Natural killer cell (primary cell): ENCODE results near the gene ENOX2. TPM values are rescaled to one million over a fixed set of nuclear protein-coding genes. Genes with fewer than 3 reads are reported as not detected.

Source experiments
- ATAC-seq, 3 donors: fragments of 150-1000 bp in 2 of 3; fragments of 200-7000 bp in 1 of 3; cut with Tn5 transposase; 1 replicate in 1 of 3; 2 replicates in 2 of 3; pipeline ENCODE4 v1.10.0; 2021; ENCODE audit warnings: mild to moderate bottlenecking in 2 of 3, moderate library complexity in 2 of 3
- DNase-seq, 2 donors: peaks; one replicate each; pipeline versions ENCODE4 v3.0.0 to v3.0.0-alpha.2; 2013 to 2021; ENCODE audit warnings: mixed read lengths in 1 of 2
- H3K27ac ChIP-seq: one replicate; pipeline ENCODE4 v1.5.1; 2013; ENCODE audit warnings: mild to moderate bottlenecking, low read length
- H3K27me3 ChIP-seq: one replicate; pipeline ENCODE4 v1.6.1; 2013; ENCODE audit warnings: low read length; ENCODE audit not compliant: control insufficient read depth, insufficient read depth
- H3K36me3 ChIP-seq: one replicate; pipeline ENCODE4 v1.6.1; 2013; ENCODE audit warnings: low read length; ENCODE audit not compliant: control insufficient read depth, insufficient read depth
- H3K4me1 ChIP-seq: one replicate; pipeline ENCODE4 v1.6.1; 2013; ENCODE audit warnings: low read length; ENCODE audit not compliant: control insufficient read depth, insufficient read depth
- H3K4me3 ChIP-seq: one replicate; pipeline ENCODE4 v1.5.1; 2013; ENCODE audit warnings: low read length
- H3K9me3 ChIP-seq: one replicate; pipeline ENCODE4 v1.6.1; 2013; ENCODE audit warnings: low read length; ENCODE audit not compliant: control insufficient read depth, insufficient read depth
- H3K27ac Mint-ChIP-seq, 2 donors: one replicate each; pipeline ENCODE4 v1.8.0; 2022; ENCODE audit warnings: mild to moderate bottlenecking in 2 of 2, mixed read lengths in 2 of 2, moderate library complexity in 1 of 2
- H3K27me3 Mint-ChIP-seq, 2 donors: one replicate each; pipeline ENCODE4 v1.8.0; 2022; ENCODE audit warnings: low read depth in 2 of 2, mixed read lengths in 2 of 2
- H3K36me3 Mint-ChIP-seq: one replicate; pipeline ENCODE4 v1.8.0; 2022; ENCODE audit warnings: mixed read lengths
- H3K4me1 Mint-ChIP-seq, 2 donors: one replicate each; pipeline ENCODE4 v1.8.0; 2022; ENCODE audit warnings: mixed read lengths in 2 of 2
- H3K4me3 Mint-ChIP-seq: one replicate; pipeline ENCODE4 v1.8.0; 2022; ENCODE audit warnings: mild to moderate bottlenecking, moderate library complexity, mixed read lengths
- H3K9me3 Mint-ChIP-seq, 2 donors: one replicate each; pipeline ENCODE4 v1.8.0; 2022; ENCODE audit warnings: mixed read lengths in 2 of 2
- WGBS: methylation state at CpG from one replicate; pipeline ENCODE4 v1.1.7; 2013; ENCODE audit warnings: missing lambda C conversion rate; ENCODE audit not compliant: insufficient coverage; 5-methylcytosine and 5-hydroxymethylcytosine counted together
- intact Hi-C: fragments of 100-400 bp; cut with micrococcal nuclease; formaldehyde crosslinking; loops from one replicate; pipeline ENCODE4 v1.14.2; 2022
- total RNA-seq, 4 donors: library from RNA; stranded (reverse); fragments of 120-200 nt in 1 of 4; gene quantifications; one replicate each; pipeline versions ENCODE4 v1.2.3 to v1.2.4, GENCODE V29; 2013 to 2022
- TF ChIP-seq, protein P1 (sequence below): fragments of 200-600 bp; IDR thresholded peaks from one replicate; pipeline ENCODE4 v1.8.0; 2022; ENCODE audit warnings: antibody characterized with exemption

The ENOX2 gene
- total RNA-seq, 3 donors from 2014 or later (not counting 1 experiment from before 2014, with no cell fraction given): 9.3 to 14.7 (median 13.3) TPM

GRCh38 chrX:130771230-130771629 is 131.8 kb downstream of the ENOX2 start:
- Histone ChIP-seq H3K27me3 (no peaks in the 10 kb centered on the region), H3K4me3 (no peak overlapping the region), H3K9me3 (no peaks in the 10 kb centered on the region), H3K27ac (no peak overlapping the region), H3K36me3 (no peaks in the 10 kb centered on the region), H3K4me1 (no peaks in the 10 kb centered on the region)
- Mint-ChIP-seq H3K4me3 (no peak overlapping the region), H3K9me3 (no peaks in the 10 kb centered on the region), H3K27me3 (peaks cover 0 to 7% of the 10 kb centered on the region in 2 donors), H3K4me1 (peaks cover 11 to 20% of the 10 kb centered on the region in 2 donors), H3K36me3 (no peaks in the 10 kb centered on the region), H3K27ac (no peak overlapping the region)
- ATAC-seq (no peak), DNase-seq (no peak)
- WGBS: 100% methylated on average over 2 of the region's 2 CpGs
- TF ChIP-seq, protein P1, sequence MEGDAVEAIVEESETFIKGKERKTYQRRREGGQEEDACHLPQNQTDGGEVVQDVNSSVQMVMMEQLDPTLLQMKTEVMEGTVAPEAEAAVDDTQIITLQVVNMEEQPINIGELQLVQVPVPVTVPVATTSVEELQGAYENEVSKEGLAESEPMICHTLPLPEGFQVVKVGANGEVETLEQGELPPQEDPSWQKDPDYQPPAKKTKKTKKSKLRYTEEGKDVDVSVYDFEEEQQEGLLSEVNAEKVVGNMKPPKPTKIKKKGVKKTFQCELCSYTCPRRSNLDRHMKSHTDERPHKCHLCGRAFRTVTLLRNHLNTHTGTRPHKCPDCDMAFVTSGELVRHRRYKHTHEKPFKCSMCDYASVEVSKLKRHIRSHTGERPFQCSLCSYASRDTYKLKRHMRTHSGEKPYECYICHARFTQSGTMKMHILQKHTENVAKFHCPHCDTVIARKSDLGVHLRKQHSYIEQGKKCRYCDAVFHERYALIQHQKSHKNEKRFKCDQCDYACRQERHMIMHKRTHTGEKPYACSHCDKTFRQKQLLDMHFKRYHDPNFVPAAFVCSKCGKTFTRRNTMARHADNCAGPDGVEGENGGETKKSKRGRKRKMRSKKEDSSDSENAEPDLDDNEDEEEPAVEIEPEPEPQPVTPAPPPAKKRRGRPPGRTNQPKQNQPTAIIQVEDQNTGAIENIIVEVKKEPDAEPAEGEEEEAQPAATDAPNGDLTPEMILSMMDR: no peak
- intact Hi-C loops: no loop called here

- WGBS: 93% methylated on average over 3 of the region's 3 CpGs
- H3K4me3 ChIP-seq: no peak overlapping the region
- H3K9me3 Mint-ChIP-seq: no peaks in the 10 kb centered on the region
- intact Hi-C loops: no loop called here
- no peak overlapping the region for H3K4me3 Mint-ChIP-seq
- no peak overlapping the region for H3K27ac Mint-ChIP-seq
- H3K27ac ChIP-seq: no peak overlapping the region
- H3K4me1 ChIP-seq: no peaks in the 10 kb centered on the region
- no peaks in the 10 kb centered on the region for H3K36me3 Mint-ChIP-seq
- TF ChIP-seq, protein P1: no peak
- no peaks in the 10 kb centered on the region for H3K27me3 ChIP-seq
- no peak for DNase-seq
- no peaks in the 10 kb centered on the region for H3K9me3 ChIP-seq
- peaks cover 11 to 20% of the 10 kb centered on the region in 2 donors for H3K4me1 Mint-ChIP-seq
- H3K36me3 ChIP-seq: no peaks in the 10 kb centered on the region
- H3K27me3 Mint-ChIP-seq: peaks cover 0 to 7% of the 10 kb centered on the region in 2 donors
- ATAC-seq: no peak
These were observed 132.4 kb downstream of the ENOX2 start for GRCh38 chrX:130770615-130771014.

DNA sequence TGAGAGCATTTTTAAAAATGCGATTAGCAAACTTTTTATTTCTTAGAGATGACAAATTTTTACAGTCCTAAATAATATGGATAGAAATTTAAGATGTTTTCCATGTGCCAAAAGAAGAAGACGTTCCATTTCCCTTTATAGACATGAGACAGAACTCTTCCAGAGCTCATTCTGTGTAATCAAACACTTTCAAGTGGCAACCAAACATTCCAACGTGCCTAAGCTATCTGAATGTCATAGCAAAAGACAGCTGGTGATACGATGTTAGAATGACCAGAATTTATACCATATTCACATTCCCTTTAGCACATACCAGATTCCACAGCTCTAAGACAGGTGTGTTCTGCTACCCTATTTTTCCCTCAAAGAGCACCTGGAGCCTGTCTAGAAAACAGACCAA is 133.2 kb downstream of the ENOX2 start:
- TF ChIP-seq, protein P1: no peak
- no peak for DNase-seq
- Mint-ChIP-seq H3K27me3 (peaks cover 0 to 7% of the 10 kb centered on the region in 2 donors), H3K4me1 (peaks cover 11 to 20% of the 10 kb centered on the region in 2 donors), H3K27ac (no peak overlapping the region), H3K9me3 (no peaks in the 10 kb centered on the region), H3K36me3 (no peaks in the 10 kb centered on the region), H3K4me3 (no peak overlapping the region)
- H3K4me1 ChIP-seq: no peaks in the 10 kb centered on the region
- no peak overlapping the region for H3K4me3 ChIP-seq
- intact Hi-C loops: no loop called here
- H3K36me3 ChIP-seq: no peaks in the 10 kb centered on the region
- H3K9me3 ChIP-seq: no peaks in the 10 kb centered on the region
- no peaks in the 10 kb centered on the region for H3K27me3 ChIP-seq
- ATAC-seq: no peak
- no peak overlapping the region for H3K27ac ChIP-seq
- WGBS: 92% methylated on average over 3 of the region's 4 CpGs

DNA sequence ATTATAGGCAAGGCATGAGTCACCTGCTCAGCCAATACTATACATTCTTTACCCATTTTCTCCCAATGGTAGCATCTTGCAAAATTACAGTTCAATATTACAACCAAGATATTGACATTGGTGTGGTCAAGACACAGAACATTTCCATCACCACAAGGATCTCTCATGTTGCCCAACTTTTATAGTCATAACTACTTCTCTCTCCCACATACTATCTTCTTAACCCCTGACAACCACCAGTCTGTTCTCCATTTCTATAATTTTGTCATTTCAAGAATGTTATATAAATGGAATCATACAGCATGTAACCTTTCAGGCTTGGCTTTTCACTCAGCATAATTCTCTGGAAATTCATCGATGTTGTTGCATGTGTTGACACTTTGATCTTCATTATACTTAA is 144.9 kb downstream of the ENOX2 start:
- no peaks in the 10 kb centered on the region for H3K9me3 ChIP-seq
- DNase-seq (no peak), ATAC-seq (no peak)
- H3K27me3 Mint-ChIP-seq: no peaks in the 10 kb centered on the region
- H3K9me3 Mint-ChIP-seq: no peaks in the 10 kb centered on the region
- H3K4me1 ChIP-seq: no peaks in the 10 kb centered on the region
- no peak overlapping the region for H3K4me3 Mint-ChIP-seq
- TF ChIP-seq, protein P1: no peak
- intact Hi-C loops: no loop called here
- H3K4me1 Mint-ChIP-seq: no peaks in the 10 kb centered on the region
- no peaks in the 10 kb centered on the region for H3K36me3 ChIP-seq
- no peak overlapping the region for H3K4me3 ChIP-seq
- 80% methylated on average over 1 of the region's 1 CpG for WGBS
- no peaks in the 10 kb centered on the region for H3K36me3 Mint-ChIP-seq
- H3K27ac ChIP-seq: no peak overlapping the region
- no peaks in the 10 kb centered on the region for H3K27me3 ChIP-seq
- H3K27ac Mint-ChIP-seq: no peak overlapping the region
